Memory B cell (primary cell): ENCODE results near the gene ATM.

Experiments
- ATAC-seq: fragments of 150-1000 bp; cut with Tn5 transposase; 2 replicates; pipeline ENCODE4 v1.10.0; 2021; ENCODE audit warnings: low read depth, mild to moderate bottlenecking, moderate library complexity
- DNase-seq, 2 donors: peaks; one replicate each; pipeline ENCODE4 v3.0.0; 2022; ENCODE audit warnings: low spot score in 2 of 2
- H3K27ac Mint-ChIP-seq: one replicate; pipeline ENCODE4 v1.8.0; 2022; ENCODE audit warnings: mild to moderate bottlenecking, moderate library complexity, mixed read lengths
- H3K27me3 Mint-ChIP-seq: one replicate; pipeline ENCODE4 v1.8.0; 2022; ENCODE audit warnings: mixed read lengths
- H3K36me3 Mint-ChIP-seq: one replicate; pipeline ENCODE4 v1.8.0; 2022; ENCODE audit warnings: mild to moderate bottlenecking, mixed read lengths
- H3K4me1 Mint-ChIP-seq: one replicate; pipeline ENCODE4 v1.8.0; 2022; ENCODE audit warnings: mixed read lengths
- H3K4me3 Mint-ChIP-seq: one replicate; pipeline ENCODE4 v1.8.0; 2022; ENCODE audit warnings: mild to moderate bottlenecking, moderate library complexity, mixed read lengths
- H3K9me3 Mint-ChIP-seq: one replicate; pipeline ENCODE4 v1.8.0; 2022; ENCODE audit warnings: mixed read lengths

The ATM gene, protein sequence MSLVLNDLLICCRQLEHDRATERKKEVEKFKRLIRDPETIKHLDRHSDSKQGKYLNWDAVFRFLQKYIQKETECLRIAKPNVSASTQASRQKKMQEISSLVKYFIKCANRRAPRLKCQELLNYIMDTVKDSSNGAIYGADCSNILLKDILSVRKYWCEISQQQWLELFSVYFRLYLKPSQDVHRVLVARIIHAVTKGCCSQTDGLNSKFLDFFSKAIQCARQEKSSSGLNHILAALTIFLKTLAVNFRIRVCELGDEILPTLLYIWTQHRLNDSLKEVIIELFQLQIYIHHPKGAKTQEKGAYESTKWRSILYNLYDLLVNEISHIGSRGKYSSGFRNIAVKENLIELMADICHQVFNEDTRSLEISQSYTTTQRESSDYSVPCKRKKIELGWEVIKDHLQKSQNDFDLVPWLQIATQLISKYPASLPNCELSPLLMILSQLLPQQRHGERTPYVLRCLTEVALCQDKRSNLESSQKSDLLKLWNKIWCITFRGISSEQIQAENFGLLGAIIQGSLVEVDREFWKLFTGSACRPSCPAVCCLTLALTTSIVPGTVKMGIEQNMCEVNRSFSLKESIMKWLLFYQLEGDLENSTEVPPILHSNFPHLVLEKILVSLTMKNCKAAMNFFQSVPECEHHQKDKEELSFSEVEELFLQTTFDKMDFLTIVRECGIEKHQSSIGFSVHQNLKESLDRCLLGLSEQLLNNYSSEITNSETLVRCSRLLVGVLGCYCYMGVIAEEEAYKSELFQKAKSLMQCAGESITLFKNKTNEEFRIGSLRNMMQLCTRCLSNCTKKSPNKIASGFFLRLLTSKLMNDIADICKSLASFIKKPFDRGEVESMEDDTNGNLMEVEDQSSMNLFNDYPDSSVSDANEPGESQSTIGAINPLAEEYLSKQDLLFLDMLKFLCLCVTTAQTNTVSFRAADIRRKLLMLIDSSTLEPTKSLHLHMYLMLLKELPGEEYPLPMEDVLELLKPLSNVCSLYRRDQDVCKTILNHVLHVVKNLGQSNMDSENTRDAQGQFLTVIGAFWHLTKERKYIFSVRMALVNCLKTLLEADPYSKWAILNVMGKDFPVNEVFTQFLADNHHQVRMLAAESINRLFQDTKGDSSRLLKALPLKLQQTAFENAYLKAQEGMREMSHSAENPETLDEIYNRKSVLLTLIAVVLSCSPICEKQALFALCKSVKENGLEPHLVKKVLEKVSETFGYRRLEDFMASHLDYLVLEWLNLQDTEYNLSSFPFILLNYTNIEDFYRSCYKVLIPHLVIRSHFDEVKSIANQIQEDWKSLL (N-terminal part only)

DNA sequence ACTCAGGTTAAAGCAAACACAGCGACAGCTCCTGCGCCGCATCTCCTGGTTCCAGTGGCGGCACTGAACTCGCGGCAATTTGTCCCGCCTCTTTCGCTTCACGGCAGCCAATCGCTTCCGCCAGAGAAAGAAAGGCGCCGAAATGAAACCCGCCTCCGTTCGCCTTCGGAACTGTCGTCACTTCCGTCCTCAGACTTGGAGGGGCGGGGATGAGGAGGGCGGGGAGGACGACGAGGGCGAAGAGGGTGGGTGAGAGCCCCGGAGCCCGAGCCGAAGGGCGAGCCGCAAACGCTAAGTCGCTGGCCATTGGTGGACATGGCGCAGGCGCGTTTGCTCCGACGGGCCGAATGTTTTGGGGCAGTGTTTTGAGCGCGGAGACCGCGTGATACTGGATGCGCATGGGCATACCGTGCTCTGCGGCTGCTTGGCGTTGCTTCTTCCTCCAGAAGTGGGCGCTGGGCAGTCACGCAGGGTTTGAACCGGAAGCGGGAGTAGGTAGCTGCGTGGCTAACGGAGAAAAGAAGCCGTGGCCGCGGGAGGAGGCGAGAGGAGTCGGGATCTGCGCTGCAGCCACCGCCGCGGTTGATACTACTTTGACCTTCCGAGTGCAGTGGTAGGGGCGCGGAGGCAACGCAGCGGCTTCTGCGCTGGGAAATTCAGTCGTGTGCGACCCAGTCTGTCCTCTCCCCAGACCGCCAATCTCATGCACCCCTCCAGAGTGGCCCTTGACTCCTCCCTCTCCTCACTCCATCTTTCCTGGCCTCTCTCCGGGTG, at the start of gene ATM, which contains the start of gene NPAT:
Gene ATM, plus strand, starts transcription at position 494 of the 774 bp plus-strand sequence. CDS start 4,558 bp downstream, outside the sequence.
Gene NPAT, minus strand, starts transcription at position 65 of the 774 bp plus-strand sequence. CDS start 102 bp downstream, outside the sequence.
- ATAC-seq (peak; percentile 73), DNase-seq (peak; percentile 93 to 98)
- no peaks in the 10 kb centered on the region for H3K9me3 Mint-ChIP-seq
- H3K4me1 Mint-ChIP-seq: peaks cover 46% of the 10 kb centered on the region
- H3K27ac Mint-ChIP-seq: no peak within 1 kb of the TSS
- no peaks in the 10 kb centered on the region for H3K27me3 Mint-ChIP-seq
- no peak within 1 kb of the TSS for H3K4me3 Mint-ChIP-seq
- H3K36me3 Mint-ChIP-seq: peaks cover 12% of the 10 kb centered on the region

DNA sequence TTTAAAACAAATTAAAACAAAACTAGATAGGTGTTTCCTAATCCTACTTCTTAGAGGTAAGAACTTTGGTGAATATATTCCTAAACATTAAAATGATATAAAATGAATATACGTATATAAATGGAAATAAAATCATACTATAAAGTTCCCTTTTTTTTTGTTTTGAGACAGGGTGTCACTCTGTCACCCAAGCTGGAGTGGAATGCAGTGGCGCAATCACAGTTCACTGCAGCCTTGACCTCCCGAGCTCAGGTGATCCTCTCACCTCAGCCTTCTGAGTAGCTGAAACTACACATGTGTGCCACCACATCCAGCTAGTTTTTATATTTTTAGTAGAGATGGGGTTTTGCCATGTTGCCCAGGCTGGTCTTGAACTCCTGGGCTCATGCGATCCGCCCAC, 45.3 kb upstream of the ATM start:
- peaks cover 34% of the 10 kb centered on the region for H3K36me3 Mint-ChIP-seq
- H3K27ac Mint-ChIP-seq: no peak overlapping the region
- no peak overlapping the region for H3K4me3 Mint-ChIP-seq
- no peak for ATAC-seq
- no peak for DNase-seq
- peaks cover 9% of the 10 kb centered on the region for H3K4me1 Mint-ChIP-seq
- H3K27me3 Mint-ChIP-seq: no peaks in the 10 kb centered on the region
- no peaks in the 10 kb centered on the region for H3K9me3 Mint-ChIP-seq

DNA sequence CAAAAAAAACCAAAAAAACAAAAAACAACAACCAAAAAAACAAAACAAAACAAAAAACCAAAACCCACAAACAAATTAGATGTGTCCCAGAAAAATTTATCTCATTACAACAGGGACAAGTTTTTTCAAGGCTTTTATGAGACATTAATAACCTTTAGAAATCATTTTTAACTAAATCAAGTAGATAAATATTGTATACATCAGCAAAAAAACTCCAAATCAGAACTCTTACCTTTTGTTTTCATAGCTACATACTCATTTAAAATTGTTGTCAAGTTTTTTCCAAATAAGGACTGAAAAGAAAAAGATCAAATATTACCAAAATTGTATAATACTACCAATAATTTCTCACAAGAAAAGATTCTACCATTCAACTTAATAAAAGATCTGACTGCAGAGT, 29.1 kb upstream of the ATM start:
- Mint-ChIP-seq H3K9me3 (no peaks in the 10 kb centered on the region), H3K27me3 (no peaks in the 10 kb centered on the region), H3K36me3 (peaks cover 13% of the 10 kb centered on the region), H3K4me1 (peaks cover 6% of the 10 kb centered on the region), H3K4me3 (no peak overlapping the region), H3K27ac (no peak overlapping the region)
- DNase-seq: no peak
- ATAC-seq: no peak

DNA sequence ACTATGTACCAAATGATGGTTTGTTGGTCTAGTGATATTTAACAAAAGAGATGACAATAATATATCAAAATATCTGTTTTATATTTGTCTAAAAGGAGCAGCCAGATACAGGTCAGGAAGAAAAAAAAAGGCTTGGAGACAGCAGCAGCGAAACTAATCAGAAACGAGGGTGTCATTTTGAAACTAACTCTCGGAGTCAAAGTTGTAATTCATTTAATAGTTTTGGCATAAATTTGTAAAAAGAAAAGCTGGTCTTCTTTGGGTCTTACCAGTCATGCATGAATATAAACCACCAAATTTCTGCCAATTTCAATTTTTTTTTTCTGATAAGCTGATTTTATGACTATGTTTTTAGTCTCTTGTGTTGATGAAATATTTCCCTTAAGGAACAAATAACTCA, 26.0 kb upstream of the ATM start:
- H3K27ac Mint-ChIP-seq: no peak overlapping the region
- no peak overlapping the region for H3K4me3 Mint-ChIP-seq
- H3K4me1 Mint-ChIP-seq: peaks cover 23% of the 10 kb centered on the region

DNA sequence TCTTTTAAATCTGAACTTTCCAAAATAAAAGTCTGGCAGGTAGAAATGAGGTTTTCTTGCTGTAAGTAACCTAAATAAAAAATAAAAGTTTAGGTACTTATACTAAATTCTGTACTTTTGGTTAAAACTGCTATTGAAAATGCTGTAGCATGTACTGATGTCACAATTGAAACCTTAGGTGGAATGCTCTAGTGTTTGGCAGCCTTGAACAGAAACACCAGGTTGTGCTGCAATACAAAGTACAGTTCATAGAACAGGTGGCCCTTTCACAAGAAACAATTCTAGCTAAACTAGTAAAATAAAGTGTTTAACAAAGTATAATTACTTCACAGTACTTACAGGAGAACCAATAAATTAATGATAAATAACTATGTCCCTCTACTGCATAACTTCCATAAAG, 25.5 kb upstream of the ATM start:
- DNase-seq (no peak), ATAC-seq (no peak)
- Mint-ChIP-seq H3K9me3 (no peaks in the 10 kb centered on the region), H3K27ac (no peak overlapping the region), H3K36me3 (peaks cover 17% of the 10 kb centered on the region), H3K4me1 (peaks cover 23% of the 10 kb centered on the region), H3K4me3 (no peak overlapping the region), H3K27me3 (no peaks in the 10 kb centered on the region)

More for the DNA sequence above, 26.0 kb upstream of the ATM start:
- no peak for DNase-seq
- Mint-ChIP-seq H3K27me3 (no peaks in the 10 kb centered on the region), H3K36me3 (peaks cover 18% of the 10 kb centered on the region), H3K9me3 (no peaks in the 10 kb centered on the region)
- no peak for ATAC-seq

DNA sequence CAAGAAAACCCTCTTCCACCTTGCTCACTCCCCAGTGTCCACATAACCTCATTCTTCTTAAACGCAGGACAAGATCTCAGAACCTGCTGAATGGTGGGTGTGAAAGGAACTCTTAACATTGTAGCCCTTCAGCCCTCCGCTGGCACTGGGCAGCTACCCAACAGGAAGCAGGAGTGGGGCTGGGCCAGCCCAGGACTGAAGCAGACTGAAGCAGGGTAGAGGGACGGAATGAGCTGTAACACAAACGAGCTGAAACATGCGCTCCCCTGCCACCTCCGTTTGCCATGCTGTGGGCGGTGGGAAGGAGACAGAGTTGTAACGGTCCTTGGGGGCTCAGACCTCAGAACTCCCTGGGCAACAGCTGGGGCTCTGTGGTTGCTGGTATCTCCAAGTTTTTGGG, 24.0 kb upstream of the ATM start:
- no peak overlapping the region for H3K4me3 Mint-ChIP-seq
- H3K27me3 Mint-ChIP-seq: no peaks in the 10 kb centered on the region
- ATAC-seq (no peak), DNase-seq (no peak)
- H3K36me3 Mint-ChIP-seq: peaks cover 26% of the 10 kb centered on the region
- H3K4me1 Mint-ChIP-seq: peaks cover 31% of the 10 kb centered on the region
- H3K9me3 Mint-ChIP-seq: peaks cover 3% of the 10 kb centered on the region
- H3K27ac Mint-ChIP-seq: peak overlapping the region; percentile 90

DNA sequence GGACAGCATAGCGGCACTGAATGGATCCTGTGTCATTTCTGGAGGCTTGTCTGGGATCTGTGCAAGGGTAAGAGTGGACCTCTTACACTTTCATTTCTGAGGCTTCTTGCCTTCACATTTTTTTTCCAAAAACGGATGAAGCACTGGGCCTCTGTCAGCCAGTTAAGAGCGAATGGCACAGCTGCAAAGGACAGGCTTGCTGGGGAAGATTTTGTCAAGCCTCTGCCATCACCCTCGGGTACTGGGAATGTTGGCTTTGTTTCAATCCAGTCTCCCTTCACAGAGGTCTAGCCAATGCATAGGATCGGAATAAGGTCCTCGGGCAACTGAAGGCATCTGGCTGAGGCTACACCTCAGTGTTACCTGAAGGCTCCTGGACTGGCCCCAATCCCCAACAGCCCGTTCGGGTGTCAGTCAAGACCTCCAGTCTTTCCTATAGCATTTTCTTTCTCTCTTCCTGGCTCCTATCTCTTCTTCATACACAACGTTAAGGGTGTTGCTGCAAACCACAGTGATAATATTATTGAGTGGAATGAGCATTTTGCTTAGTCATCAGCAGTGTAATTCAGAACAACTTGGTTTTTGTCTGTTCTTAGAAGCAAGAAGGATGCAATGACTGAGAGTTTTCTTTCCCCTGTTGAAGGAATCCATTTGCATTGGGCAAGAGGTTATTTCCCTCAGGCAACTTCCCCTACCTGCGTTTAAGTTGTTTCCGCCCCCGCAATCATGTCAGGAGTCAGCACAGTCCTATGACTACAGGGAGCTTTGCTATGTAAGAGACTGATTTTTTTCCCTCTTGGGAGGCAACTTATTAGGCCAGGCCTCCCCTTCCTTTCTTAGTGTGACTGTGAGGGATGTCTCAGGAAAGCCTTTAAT, 23.2 kb upstream of the ATM start:
- ATAC-seq (peak; percentile 98), DNase-seq (peak in 1 of 2 donors; percentile 46)
- peaks cover 4% of the 10 kb centered on the region for H3K9me3 Mint-ChIP-seq
- H3K27me3 Mint-ChIP-seq: no peaks in the 10 kb centered on the region
- H3K27ac Mint-ChIP-seq: peak overlapping the region; percentile 90
- H3K4me1 Mint-ChIP-seq: peaks cover 32% of the 10 kb centered on the region
- peaks cover 28% of the 10 kb centered on the region for H3K36me3 Mint-ChIP-seq
- H3K4me3 Mint-ChIP-seq: no peak overlapping the region

DNA sequence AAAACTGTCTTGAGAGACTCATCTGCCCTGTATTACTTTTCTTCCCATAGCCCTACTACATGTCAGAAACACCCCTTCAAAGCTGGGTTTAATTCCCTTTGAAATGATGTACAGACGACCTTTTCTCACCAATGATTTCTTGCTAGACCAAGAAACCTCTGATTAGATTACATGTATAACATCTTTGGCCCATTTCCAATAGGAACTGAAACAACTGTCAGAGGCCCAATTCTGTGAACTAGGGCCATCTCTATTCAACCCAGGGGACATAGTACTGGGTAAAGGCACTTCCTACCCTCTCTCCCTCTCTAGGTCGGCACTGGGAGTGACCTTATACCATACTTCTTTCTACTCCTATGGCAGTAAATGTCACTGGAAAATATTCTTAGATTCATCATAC, 19.8 kb upstream of the ATM start:
- H3K4me3 Mint-ChIP-seq: no peak overlapping the region
- H3K27me3 Mint-ChIP-seq: no peaks in the 10 kb centered on the region
- peaks cover 30% of the 10 kb centered on the region for H3K4me1 Mint-ChIP-seq
- peak overlapping the region; percentile 63 for H3K27ac Mint-ChIP-seq
- peaks cover 9% of the 10 kb centered on the region for H3K9me3 Mint-ChIP-seq
- peaks cover 41% of the 10 kb centered on the region for H3K36me3 Mint-ChIP-seq
- DNase-seq (no peak), ATAC-seq (no peak)

DNA sequence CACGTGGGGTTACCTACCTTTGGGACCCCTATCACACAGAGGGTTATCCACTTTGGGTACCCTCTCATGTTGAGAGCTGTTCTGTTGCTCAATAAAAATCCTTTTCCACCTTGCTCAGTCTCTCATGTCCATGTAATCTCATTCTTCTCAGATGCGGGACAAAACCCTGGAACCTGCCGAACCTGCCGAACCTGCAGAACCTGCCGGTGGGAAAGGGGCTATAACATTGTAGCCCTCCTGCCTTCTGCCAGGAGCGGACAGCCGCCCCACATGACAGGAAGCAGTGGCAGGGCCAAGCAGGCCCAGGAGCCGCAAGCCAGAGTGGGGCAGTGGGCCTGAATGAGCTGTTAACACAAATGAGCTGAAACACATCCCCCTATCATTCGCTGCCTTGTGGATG, 18.5 kb upstream of the ATM start:
- no peak overlapping the region for H3K4me3 Mint-ChIP-seq
- no peak for ATAC-seq
- H3K4me1 Mint-ChIP-seq: peaks cover 25% of the 10 kb centered on the region
- peaks cover 9% of the 10 kb centered on the region for H3K9me3 Mint-ChIP-seq
- no peak overlapping the region for H3K27ac Mint-ChIP-seq
- no peaks in the 10 kb centered on the region for H3K27me3 Mint-ChIP-seq
- H3K36me3 Mint-ChIP-seq: peaks cover 38% of the 10 kb centered on the region
- no peak for DNase-seq

DNA sequence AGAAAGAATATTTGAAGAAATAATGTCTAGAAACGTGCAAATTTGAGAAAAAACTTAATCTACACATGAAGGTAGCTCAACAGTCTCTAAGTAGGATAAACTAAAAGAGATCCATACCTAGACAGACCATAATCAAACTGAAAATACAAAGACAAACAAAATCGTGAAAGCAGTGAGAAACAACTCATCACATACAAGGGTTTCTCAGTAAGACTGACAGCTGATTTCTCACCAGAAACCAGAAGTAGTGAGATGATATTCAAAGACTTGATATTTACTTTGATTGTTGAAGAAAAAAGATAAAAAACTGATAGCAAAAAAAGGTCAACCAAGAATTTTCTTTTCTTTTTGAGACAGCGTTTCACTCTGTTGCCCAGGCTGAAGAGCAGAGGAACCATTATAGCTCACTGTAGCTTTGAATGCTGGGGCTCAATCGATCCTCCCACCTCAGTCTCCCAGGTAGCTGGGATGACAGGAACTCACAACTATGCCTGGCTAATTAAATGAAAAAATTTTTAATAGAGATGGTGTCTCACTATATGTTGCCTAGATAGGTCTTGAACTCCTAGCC, 17.9 kb upstream of the ATM start:
- no peak for DNase-seq
- Mint-ChIP-seq H3K4me1 (peaks cover 20% of the 10 kb centered on the region), H3K27me3 (no peaks in the 10 kb centered on the region), H3K9me3 (peaks cover 9% of the 10 kb centered on the region), H3K27ac (no peak overlapping the region), H3K4me3 (no peak overlapping the region), H3K36me3 (peaks cover 38% of the 10 kb centered on the region)
- ATAC-seq: no peak

DNA sequence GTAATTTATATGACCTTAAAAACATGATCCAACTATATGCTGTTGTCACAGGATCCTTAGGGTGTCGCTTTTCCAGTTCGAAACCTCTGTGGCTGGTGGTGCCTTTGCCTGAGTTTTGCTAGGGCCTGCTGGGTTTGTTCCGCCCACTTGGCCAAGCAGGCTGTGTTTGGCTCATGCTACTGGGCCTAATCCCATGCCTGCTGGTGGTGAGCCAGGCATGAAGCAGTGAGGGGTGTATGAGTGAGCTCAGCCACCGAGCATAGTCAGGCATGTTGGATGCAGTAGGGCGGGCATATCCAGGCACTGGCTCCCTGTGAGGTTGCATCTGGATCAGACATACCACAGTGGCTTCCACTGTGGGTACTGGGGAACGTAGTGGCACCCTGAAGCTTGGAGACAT, 16.7 kb upstream of the ATM start:
- Mint-ChIP-seq H3K4me1 (peaks cover 10% of the 10 kb centered on the region), H3K9me3 (peaks cover 9% of the 10 kb centered on the region), H3K27me3 (no peaks in the 10 kb centered on the region), H3K4me3 (no peak overlapping the region), H3K36me3 (peaks cover 47% of the 10 kb centered on the region), H3K27ac (peak overlapping the region; percentile 65)
- DNase-seq (no peak), ATAC-seq (no peak)

DNA sequence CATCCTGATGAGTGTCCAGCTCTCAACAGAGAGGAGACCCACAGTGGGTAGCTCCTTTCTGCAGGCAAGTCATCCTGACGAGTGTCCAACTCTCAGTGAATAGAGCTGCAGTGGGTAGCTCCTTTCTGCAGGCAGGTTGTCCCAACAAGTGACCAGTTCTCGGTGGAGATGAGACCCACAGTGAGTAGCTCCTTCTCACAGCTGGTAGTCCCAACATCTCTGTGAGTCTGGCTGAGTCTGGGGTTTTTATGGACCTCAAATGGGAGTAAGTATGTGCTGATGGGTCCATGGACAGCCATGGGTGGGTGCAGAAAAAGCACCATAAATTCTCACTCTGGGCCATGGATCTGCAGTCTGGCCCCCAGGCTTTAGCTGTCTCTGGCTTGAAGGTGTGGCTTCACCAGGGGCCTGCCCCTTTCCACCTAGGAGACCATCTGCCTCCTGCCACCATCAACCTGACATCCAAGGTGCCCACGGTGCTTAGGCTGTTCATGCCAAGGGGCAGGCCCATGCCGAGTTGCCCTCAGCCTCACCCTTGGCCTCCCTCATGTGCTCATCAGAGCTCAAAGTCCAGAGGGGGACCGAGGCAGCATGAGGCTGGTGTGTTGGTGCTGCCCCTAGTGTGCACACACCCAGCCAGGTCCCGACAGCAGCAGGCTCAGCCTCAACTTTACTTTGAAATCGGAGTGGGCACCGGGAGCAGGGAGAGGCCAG, 15.7 kb upstream of the ATM start:
- ATAC-seq (no peak), DNase-seq (no peak)
- H3K4me1 Mint-ChIP-seq: peaks cover 10% of the 10 kb centered on the region
- peaks cover 47% of the 10 kb centered on the region for H3K36me3 Mint-ChIP-seq
- no peak overlapping the region for H3K27ac Mint-ChIP-seq
- H3K27me3 Mint-ChIP-seq: no peaks in the 10 kb centered on the region
- H3K4me3 Mint-ChIP-seq: no peak overlapping the region
- H3K9me3 Mint-ChIP-seq: peaks cover 9% of the 10 kb centered on the region
